Activated naive CD4-positive, alpha-beta T cell treated with anti-CD3 and anti-CD28 coated beads, Interleukin-2, amount 50 U/mL, for 16 hours (primary cell): Measurements from ENCODE around the gene GSG1L2.

Source experiments
- DNase-seq: peaks from one replicate; pipeline ENCODE4 v3.0.0-alpha.2; 2020

The GSG1L2 gene

DNA sequence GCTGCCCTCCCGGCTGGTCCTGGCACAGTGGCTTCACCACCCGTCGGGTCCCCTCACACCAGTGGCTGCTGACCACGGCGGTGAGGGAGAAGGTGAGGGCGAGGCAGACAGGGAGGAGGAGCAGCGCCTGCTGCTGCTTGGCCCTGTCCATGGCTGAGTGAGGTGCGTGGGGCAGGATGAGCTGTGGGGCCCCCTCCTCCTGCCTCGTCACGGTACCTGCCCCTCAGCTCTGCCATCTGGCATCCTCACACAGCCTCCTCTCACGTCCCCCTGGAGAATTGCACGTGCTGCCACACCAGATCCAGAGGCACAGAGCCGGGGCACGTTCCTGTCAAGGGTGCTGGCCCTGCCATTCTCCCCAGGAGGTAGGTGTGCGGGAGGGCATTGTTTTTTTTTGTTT lies at the start of gene GSG1L2:
Gene GSG1L2, minus strand, starts transcription at position 159 of the 400 bp plus-strand sequence. Its CDS starts 8 bp downstream, at position 151.
- no peak for DNase-seq

- no peak for DNase-seq
These were observed 46.7 kb upstream of the GSG1L2 start for GRCh38 chr17:9868552-9868951.

DNA sequence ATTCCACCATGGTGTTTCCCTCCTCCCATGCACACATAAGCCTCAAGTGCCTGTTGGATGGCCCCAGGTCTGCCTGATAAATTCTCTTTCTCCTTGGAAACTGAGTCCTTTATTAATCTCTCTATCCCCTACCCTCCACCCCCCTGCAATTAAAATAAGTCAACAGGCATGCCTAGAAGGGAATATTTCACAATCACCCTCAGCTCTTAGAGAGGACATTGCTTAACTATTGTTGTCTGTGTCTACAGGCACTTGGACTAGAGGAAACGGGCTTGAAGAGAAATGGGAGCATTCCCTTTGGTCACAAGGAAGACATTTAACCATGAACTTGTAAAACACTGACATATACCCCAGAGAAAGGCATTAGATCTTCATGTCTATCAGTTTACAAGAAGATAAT lies 43.7 kb upstream of the GSG1L2 start:
- no peak for DNase-seq

- no peak for DNase-seq
These were observed 41.1 kb upstream of the GSG1L2 start for GRCh38 chr17:9862949-9863348.

DNA sequence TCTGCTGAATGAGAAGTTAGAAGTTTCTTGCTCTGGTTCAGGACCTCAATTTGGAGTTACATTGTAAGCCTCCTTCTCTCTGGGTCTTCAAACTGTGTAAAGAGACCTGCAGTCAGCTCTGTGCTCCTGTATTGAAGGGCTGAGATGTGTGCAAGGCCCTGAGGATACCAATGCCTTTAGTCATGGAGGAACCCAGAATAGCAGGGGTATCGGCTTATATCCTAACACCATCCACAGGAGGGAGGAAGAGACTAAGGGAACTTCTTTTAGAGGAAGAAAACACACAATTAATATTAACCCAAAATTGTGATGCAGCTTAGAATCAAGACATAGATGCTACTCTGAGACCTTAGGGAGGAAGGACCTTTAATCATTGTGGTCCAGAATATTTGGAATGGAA lies 40.3 kb upstream of the GSG1L2 start:
- DNase-seq: no peak

DNA sequence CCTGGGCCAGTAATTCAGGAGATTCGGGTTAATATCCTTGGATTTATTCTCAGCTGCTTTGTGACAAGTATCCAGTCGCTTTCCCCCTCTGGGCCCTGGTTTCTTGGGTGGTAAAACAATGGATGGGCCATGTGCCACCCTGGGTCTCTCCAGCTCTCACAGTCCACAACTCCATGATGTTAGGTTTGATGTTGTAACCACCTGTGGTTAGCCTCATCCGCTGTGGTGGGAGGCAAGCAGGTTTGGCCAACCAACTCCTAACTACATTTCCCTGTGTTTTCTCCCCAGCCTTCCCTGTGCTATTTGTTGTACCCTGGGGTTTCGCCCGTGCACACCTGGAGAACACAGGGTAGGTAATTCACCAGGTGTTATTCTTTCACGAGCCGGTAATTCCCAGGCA lies 39.0 kb upstream of the GSG1L2 start:
- DNase-seq: no peak

- DNase-seq: no peak
These were observed 37.9 kb upstream of the GSG1L2 start for GRCh38 chr17:9859781-9860180.

GRCh38 chr17:9855036-9855435 lies 33.2 kb upstream of the GSG1L2 start:
- DNase-seq: no peak

DNA sequence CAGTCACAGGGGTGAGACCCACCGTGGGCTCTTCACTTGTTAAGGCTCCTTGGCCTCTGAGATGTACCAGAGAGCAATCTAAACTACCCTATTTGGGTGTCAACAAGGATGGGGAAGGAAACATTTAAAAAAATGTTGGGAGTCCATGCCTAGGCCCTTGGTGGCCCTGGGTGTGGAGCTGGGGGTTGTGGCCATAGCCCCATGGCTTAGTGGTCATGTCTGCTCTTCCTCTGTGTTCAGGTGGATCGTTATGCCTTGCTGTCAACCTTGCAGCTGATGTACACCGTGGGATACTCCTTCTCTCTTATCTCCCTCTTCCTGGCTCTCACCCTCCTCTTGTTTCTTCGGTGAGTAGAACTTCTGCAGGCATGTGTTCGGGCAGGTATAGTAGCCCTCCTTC lies 32.4 kb upstream of the GSG1L2 start:
- no peak for DNase-seq

DNA sequence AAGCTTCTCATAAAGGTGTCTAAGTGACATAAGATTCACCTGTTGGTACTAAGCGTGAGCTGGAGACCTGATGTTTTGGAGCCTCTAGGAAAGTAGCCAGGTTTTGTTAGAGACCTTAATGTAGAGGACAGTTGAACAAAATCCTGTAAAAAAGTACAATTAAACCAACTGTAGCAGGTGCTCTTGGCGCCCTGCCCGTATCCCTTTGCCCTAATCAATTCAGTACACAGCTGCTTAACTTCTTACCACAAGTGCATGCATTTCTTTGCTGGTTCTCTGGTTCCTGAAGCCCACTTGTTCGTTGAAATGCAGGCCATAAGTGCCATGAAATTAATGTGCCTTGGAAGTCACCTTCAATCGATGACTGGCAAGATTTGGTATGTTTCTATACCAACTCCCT lies 28.3 kb upstream of the GSG1L2 start:
- DNase-seq: no peak

GRCh38 chr17:9845306-9845705 lies 23.4 kb upstream of the GSG1L2 start:
- no peak for DNase-seq

DNA sequence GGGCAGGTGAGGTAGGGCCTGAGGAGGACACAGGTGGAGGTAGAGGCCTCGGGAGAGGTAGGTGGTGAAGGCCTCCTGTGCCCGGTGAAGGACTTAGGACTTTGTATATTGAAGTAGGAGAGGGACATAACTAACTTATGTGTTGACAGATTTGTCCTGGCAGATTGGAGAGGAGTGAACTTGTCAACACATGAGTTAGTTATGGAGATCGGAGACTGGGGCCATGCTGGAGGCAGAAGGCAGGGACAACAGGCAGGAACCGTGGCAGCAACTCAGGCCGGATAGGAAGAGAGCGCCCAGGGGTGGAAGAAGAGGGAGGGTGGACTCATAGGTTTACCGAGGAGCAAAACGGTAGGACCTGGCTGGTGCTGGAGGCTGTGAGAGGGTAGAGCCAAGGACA lies 22.3 kb upstream of the GSG1L2 start:
- no peak for DNase-seq

DNA sequence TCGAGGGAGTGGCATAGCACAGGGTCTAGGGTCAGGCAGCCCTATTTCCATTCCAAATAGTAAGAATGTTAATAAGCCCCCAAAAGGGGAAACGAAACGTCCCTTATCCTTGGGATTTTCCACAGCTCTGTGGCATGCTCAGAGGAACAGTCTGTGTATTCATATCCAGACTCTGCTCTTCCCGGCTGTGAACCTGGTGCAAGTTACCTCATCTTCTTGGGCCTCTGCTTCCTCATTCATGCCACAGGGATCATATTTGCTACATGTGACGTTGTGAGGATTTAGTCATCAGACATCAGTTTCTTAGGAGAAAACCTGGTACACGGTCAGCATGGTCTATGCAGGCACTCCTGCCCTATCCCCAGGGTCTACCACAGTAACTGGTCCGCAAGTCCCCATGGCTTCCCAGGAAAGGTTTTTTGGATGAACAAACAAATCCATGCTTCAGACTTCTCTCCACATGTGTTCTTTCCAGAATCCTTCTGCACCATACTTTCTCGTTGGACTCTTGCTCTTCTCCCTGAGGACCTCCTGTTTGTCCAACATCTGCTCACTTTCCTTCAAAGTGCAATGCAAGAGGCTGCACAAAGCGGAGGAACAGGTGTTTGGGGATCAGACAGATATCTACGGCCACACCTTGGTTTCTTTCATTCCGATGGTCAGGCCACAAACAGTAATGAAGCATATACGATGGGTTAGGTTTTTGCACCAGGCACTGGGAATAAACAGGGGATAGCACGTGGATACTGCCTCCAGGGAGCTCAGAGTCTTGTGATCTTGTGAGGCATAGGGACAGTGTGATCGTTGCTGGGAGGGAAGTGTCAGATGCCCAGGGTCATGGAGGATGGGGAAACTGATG lies 21.5 kb upstream of the GSG1L2 start:
- no peak for DNase-seq

GRCh38 chr17:9842057-9842758 lies 20.3 kb upstream of the GSG1L2 start:
- DNase-seq: no peak

DNA sequence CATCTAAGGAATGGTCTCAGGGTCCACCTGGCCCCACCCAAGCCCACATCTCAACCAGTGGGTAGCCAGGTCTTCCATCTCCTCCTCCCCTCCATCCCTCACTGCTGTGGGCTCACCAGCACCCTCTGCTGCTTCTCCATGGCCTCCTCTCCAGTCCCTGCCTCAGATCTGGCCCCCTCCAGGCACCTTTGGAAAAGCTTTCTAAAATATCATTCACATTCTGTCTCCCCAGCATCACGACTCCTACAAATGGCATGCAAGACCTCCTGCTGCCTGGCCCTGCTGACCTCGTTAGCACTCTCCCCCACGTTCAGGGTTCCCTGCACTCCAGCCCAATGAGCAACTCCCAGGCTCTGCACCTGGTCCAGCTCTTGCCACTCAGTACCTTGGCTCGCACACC lies 17.6 kb upstream of the GSG1L2 start:
- no peak for DNase-seq

DNA sequence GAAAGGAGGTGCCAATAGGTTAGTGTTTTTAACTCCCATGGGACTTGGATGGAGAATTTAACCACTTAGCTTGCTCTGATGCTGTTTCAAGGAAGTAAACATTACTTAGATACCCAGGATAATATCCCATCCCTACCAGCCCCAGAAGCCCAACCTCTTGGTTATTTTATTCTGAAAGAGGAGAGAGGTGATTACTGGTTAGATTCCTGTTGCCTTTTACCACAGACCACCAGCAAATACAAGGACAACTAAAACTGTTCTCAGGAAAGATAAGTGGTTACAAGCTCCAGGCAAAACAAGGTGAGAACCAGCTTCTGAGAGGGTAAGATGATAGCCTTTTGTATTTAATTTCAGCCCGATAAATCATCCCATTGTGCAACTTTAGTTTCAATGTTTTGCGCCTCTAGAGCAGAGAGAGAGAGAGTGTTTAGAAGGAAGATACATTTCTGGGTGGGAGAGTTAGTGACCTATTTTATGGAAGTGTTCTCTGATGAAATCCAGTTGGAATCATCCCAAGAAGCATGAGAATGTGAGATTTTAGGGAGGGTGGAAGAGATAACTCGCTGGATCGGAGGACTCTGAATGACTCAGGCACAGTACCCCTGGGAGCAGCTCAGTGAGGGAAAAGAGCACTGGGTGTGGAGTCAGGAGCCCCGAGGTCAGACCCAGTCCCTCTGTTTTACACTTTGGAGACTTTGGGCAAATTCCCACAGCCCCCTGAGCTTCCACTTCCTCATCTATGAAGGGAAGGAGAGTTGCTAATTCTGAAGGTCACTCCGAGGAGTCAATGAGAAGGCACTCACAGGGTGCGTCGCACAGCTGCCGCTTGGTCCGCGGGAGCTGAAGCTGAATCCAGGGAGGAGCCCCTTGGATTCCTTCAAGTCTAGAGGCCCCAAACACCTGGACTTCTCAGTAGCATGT lies 15.9 kb upstream of the GSG1L2 start:
- DNase-seq: no peak

- no peak for DNase-seq
These were observed 12.0 kb upstream of the GSG1L2 start for GRCh38 chr17:9833922-9834321.

- no peak for DNase-seq
These were observed 8.8 kb upstream of the GSG1L2 start for GRCh38 chr17:9830711-9831110.

GRCh38 chr17:9829343-9829742 lies 7.5 kb upstream of the GSG1L2 start:
- no peak for DNase-seq

DNA sequence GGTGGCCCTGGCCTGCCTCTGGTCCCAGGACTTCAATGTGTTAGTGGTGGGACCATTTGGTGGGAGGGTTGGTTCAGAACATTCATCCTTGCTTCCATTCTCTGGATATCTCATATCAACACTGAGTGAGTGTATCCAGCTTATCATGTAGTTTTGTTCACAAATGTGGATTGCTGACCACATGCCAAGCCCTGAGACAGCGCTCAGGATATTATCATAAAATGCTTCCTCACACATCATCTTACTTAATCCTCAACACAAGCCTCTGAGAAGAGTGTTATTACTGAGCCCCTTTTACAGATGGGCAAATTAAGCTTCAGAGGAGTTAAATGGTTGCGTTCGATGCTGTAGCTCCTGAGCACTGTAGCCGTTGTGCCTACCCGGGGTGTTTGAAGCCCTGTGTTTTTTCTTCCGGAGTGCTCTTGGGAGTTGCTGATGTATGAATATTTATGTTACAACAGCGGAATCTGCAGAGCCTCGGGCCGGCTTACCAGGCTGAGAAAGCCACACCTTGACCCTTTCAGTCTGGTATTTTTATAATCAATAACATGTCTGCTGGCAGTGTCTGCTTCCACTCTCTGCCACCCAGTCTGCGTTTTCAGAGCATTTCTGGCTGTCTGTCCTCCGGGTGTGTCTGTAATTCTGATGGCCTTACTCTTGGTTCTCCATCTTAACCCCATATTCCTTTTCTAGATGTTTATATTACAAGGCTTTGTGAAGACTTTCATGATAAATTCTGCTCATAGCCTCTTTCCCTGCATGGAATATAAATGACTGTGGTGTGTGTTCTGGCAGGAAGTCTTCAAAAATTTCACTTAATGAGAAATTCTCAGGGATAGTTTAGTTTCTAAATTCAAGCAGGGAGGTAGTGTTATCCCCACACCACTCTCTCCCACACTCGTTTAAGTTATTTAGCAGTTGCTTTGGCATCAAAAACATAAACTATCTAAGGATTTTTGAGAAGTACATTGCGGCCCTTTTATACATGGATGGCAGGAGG lies 6.7 kb upstream of the GSG1L2 start:
- no peak for DNase-seq

DNA sequence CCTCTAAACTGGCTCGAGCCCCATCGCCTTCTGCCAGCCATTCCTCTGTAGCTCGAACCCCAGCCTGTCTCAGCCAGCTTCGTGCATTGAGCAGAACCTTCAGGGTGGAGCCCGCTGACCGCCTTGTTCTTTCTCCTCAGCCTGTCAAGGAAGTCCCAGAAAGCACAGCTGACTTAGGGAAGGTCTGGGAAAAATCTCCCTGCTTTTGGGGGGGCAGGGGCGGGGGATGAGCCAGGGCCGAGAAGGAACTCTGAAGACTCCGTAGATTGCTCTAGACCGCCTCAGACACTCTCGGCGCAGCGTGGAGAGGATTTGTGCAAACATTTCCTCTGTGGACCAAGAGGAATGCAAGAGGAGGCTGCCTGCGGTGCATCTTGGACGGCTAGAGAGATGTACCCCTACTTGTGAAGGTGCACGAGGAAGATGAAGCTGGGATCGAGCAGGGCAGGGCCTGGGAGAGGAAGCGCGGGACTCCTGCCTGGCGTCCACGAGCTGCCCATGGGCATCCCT lies 3.8 kb upstream of the GSG1L2 start, which contains the start of gene GLP2R:
Gene GLP2R, plus strand, starts transcription at position 284 of the 510 bp plus-strand sequence. Its CDS starts 140 bp downstream, at position 424.
- no peak for DNase-seq
